H1 (cell line): Measurements from ENCODE around the gene MICU1. TPM values are rescaled to one million over a fixed set of nuclear protein-coding genes. Genes with fewer than 3 reads are reported as not detected.

ENCODE experiments used
- CTCF ChIA-PET: fragments of 300-600 bp; sonication (Branson Sonifier 250); formaldehyde crosslinking; loops from one replicate; lab custom pipeline; 2021; ENCODE audit not compliant: partially characterized antibody; lab: Charles Lee
- POLR2A ChIA-PET: fragments of 300-600 bp; sonication (Branson Sonifier 250); formaldehyde crosslinking; loops from one replicate; lab custom pipeline; 2021; ENCODE audit warnings: inconsistent platforms; ENCODE audit not compliant: partially characterized antibody; lab: Charles Lee
- DNase-seq, 2 experiments: peaks; one replicate each; pipeline versions ENCODE4 v3.0.0 to v3.0.0-alpha.2; 2010 to 2022; ENCODE audit warnings: low spot score in 2 of 2, low read depth in 1 of 2, mixed read lengths in 1 of 2
- FAIRE-seq: peaks from 2 replicates; lab custom pipeline; 2011; peaks lifted over from hg19 to GRCh38; lab: Jason Lieb, UNC
- H2AFZ ChIP-seq: 2 replicates; pipeline ENCODE4 v1.8.1; 2012; ENCODE audit warnings: low read length, inconsistent platforms
- H2AK5ac ChIP-seq: 2 replicates; pipeline ENCODE4 v1.6.1; 2013; ENCODE audit warnings: low read depth, low read length
- H2BK120ac ChIP-seq: replicated peaks from 2 replicates; pipeline ENCODE3; 2013; ENCODE audit warnings: low read depth, low read length, inconsistent platforms
- H2BK12ac ChIP-seq: 2 replicates; pipeline ENCODE4 v1.6.1; 2013; ENCODE audit warnings: low read depth, low read length
- H2BK15ac ChIP-seq: 2 replicates; pipeline ENCODE4 v1.6.1; 2013; ENCODE audit warnings: low read length
- H2BK20ac ChIP-seq: 2 replicates; pipeline ENCODE4 v1.6.1; 2013; ENCODE audit warnings: low read length
- H2BK5ac ChIP-seq: 2 replicates; pipeline ENCODE4 v1.6.1; 2013; ENCODE audit warnings: low read depth, low read length
- H3K14ac ChIP-seq: 2 replicates; pipeline ENCODE4 v1.6.1; 2013; ENCODE audit warnings: inconsistent platforms; ENCODE audit not compliant: insufficient read length
- H3K18ac ChIP-seq: 2 replicates; pipeline ENCODE4 v1.6.1; 2013; ENCODE audit warnings: low read length; ENCODE audit errors: extremely low read depth
- H3K23ac ChIP-seq: 2 replicates; pipeline ENCODE4 v1.6.1; 2013; ENCODE audit warnings: inconsistent platforms; ENCODE audit not compliant: insufficient read length
- H3K23me2 ChIP-seq: 2 replicates; pipeline ENCODE4 v1.6.1; 2013; ENCODE audit warnings: low read depth, low read length
- H3K27ac ChIP-seq: 2 replicates; pipeline ENCODE4 v1.6.1; 2011; ENCODE audit warnings: low read depth, low read length, inconsistent platforms
- H3K27me3 ChIP-seq, 4 experiments: replicated peaks in 1 of 4; 1 replicate in 1 of 4; 2 replicates in 3 of 4; pipeline versions ENCODE4 v1.6.1 to v1.8.1; 2011 to 2013; ENCODE audit warnings: low read length in 3 of 4, mild to moderate bottlenecking in 3 of 4, inconsistent platforms in 2 of 4, mixed read lengths in 2 of 4, moderate library complexity in 1 of 4; ENCODE audit not compliant: control insufficient read depth in 3 of 4, insufficient read depth in 3 of 4; ENCODE audit errors: extremely low read depth in 1 of 4
- H3K36me3 ChIP-seq, 4 experiments: 2 replicates each; pipeline versions ENCODE4 v1.6.1 to v1.8.1; 2011 to 2013; ENCODE audit warnings: mild to moderate bottlenecking in 4 of 4, low read length in 3 of 4, moderate library complexity in 2 of 4, control low read depth in 1 of 4, inconsistent platforms in 1 of 4; ENCODE audit not compliant: insufficient read depth in 4 of 4, control insufficient read depth in 2 of 4
- H3K4ac ChIP-seq: replicated peaks from 2 replicates; pipeline ENCODE3; 2013; ENCODE audit warnings: low read length, low read depth, mixed read lengths, inconsistent platforms; ENCODE audit not compliant: insufficient read length
- H3K4me1 ChIP-seq, 4 experiments: replicated peaks in 1 of 4; 1 replicate in 1 of 4; 2 replicates in 3 of 4; pipeline versions ENCODE4 v1.6.1 to v1.8.1; 2011 to 2013; ENCODE audit warnings: low read length in 3 of 4, inconsistent platforms in 2 of 4, mixed read lengths in 1 of 4; ENCODE audit not compliant: insufficient read depth in 4 of 4, control insufficient read depth in 3 of 4
- H3K4me2 ChIP-seq, 2 experiments: 2 replicates each; pipeline versions ENCODE4 v1.6.1 to v1.8.1; 2011 to 2013; ENCODE audit warnings: low read depth in 2 of 2, low read length in 2 of 2, control low read depth in 1 of 2, inconsistent platforms in 1 of 2, mild to moderate bottlenecking in 1 of 2; ENCODE audit not compliant: insufficient read depth in 1 of 2
- H3K4me3 ChIP-seq, 4 experiments: fragments of 200-600, 300-600 bp in 1 of 4; sonication (generic), shearing (Covaris generic), sonication (Bioruptor Twin) in 1 of 4; 2 replicates each; pipeline versions ENCODE4 v1.5.1 to v1.8.1; 2011 to 2016; ENCODE audit warnings: low read length in 4 of 4, low read depth in 3 of 4, control low read depth in 2 of 4, inconsistent platforms in 2 of 4, mild to moderate bottlenecking in 2 of 4, mixed read lengths in 1 of 4, moderate library complexity in 1 of 4; ENCODE audit not compliant: insufficient read depth in 2 of 4; ENCODE audit errors: extremely low read depth in 1 of 4
- H3K56ac ChIP-seq: replicated peaks from 2 replicates; pipeline ENCODE3; 2013; ENCODE audit warnings: low read depth, mild to moderate bottlenecking, mixed read lengths, low read length, inconsistent platforms; ENCODE audit not compliant: insufficient read length
- H3K79me1 ChIP-seq: 2 replicates; pipeline ENCODE4 v1.6.1; 2013; ENCODE audit warnings: low read depth, low read length, control low read depth
- H3K79me2 ChIP-seq, 2 experiments: 2 replicates each; pipeline versions ENCODE4 v1.6.1 to v1.8.1; 2012 to 2013; ENCODE audit warnings: low read length in 2 of 2, mild to moderate bottlenecking in 2 of 2, inconsistent platforms in 1 of 2; ENCODE audit not compliant: insufficient read depth in 2 of 2, control insufficient read depth in 1 of 2
- H3K9ac ChIP-seq, 4 experiments: replicated peaks in 1 of 4; 1 replicate in 1 of 4; 2 replicates in 3 of 4; pipeline versions ENCODE4 v1.6.1 to v1.8.1; 2011 to 2013; ENCODE audit warnings: low read depth in 3 of 4, low read length in 3 of 4, control low read depth in 2 of 4, mild to moderate bottlenecking in 2 of 4, moderate library complexity in 2 of 4, inconsistent platforms in 1 of 4; ENCODE audit errors: extremely low read depth in 1 of 4
- H3K9me3 ChIP-seq, 2 experiments: 2 replicates each; pipeline versions ENCODE4 v1.6.1 to v1.8.1; 2012 to 2013; ENCODE audit warnings: mild to moderate bottlenecking in 2 of 2, moderate library complexity in 2 of 2, control low read depth in 1 of 2, inconsistent platforms in 1 of 2, low read depth in 1 of 2, low read length in 1 of 2, mixed read lengths in 1 of 2; ENCODE audit not compliant: insufficient read depth in 2 of 2
- H4K20me1 ChIP-seq, 2 experiments: replicated peaks in 1 of 2; 2 replicates each; pipeline versions ENCODE3 to v1.8.1; 2011 to 2013; ENCODE audit warnings: inconsistent platforms in 2 of 2, low read length in 2 of 2, mild to moderate bottlenecking in 1 of 2; ENCODE audit not compliant: insufficient read depth in 2 of 2, control insufficient read depth in 1 of 2
- H4K5ac ChIP-seq: 2 replicates; pipeline ENCODE4 v1.6.1; 2013; ENCODE audit warnings: low read length, low read depth, mixed read lengths, inconsistent platforms; ENCODE audit not compliant: insufficient read length
- H4K8ac ChIP-seq: 2 replicates; pipeline ENCODE4 v1.8.0; 2013; ENCODE audit warnings: mild to moderate bottlenecking, moderate library complexity, low read length, inconsistent platforms; ENCODE audit not compliant: insufficient read depth; ENCODE audit errors: extremely low read depth
- H4K91ac ChIP-seq: replicated peaks from 2 replicates; pipeline ENCODE3; 2013; ENCODE audit warnings: low read length, mixed read lengths, inconsistent platforms; ENCODE audit not compliant: insufficient read length
- CEBPB ChIP-seq: IDR thresholded peaks from 2 replicates; pipeline ENCODE4 v1.6.1; 2012; ENCODE audit warnings: low read depth, low read length
- EGR1 ChIP-seq: IDR thresholded peaks from 2 replicates; pipeline ENCODE4 v1.6.1; 2011; ENCODE audit warnings: low read depth, low read length, borderline replicate concordance
- NRF1 ChIP-seq: IDR thresholded peaks from 2 replicates; pipeline ENCODE4 v1.6.1; 2011; ENCODE audit warnings: mild to moderate bottlenecking, low read depth, low read length, improper control_type of control experiment
- SAP30 ChIP-seq: fragments of 300-600 bp; sonication (generic); IDR thresholded peaks from 2 replicates; pipeline ENCODE4 v1.7.1; 2012; ENCODE audit warnings: low read length, moderate library complexity, mild to moderate bottlenecking, inconsistent platforms; ENCODE audit not compliant: insufficient read depth, insufficient replicate concordance
- SP1 ChIP-seq: IDR thresholded peaks from 2 replicates; pipeline ENCODE4 v1.6.1; 2011; ENCODE audit warnings: low read depth, low read length
- WGBS, 2 experiments: shearing (Covaris generic) in 1 of 2; methylation state at CpG; one replicate each; pipeline versions ENCODE4 v1.1.6 to v1.1.7; 2013 to 2015; ENCODE audit warnings: low lambda C conversion rate in 2 of 2, mixed read lengths in 2 of 2, inconsistent platforms in 1 of 2, low coverage in 1 of 2, missing lambda C conversion rate in 1 of 2; ENCODE audit not compliant: insufficient replicate concordance in 2 of 2, insufficient coverage in 1 of 2, insufficient read length in 1 of 2; ENCODE audit errors: extremely low coverage in 1 of 2, missing lambda C conversion rate in 1 of 2; 5-methylcytosine and 5-hydroxymethylcytosine counted together
- polyA plus RNA-seq, 7 experiments: library from polyadenylated mRNA; depleted of rRNA in 3 of 7; stranded (reverse) in 5 of 7; unstranded in 2 of 7; fragments of >200 nt in 5 of 7; fragments of 200-250 nt in 2 of 7; gene quantifications; 1 replicate in 5 of 7; 2 replicates in 1 of 7; 4 replicates in 1 of 7; pipeline versions ENCODE4 v1.2.1 to v1.2.3, GENCODE V29; 2011 to 2013; ENCODE audit warnings: missing spikeins in 2 of 7, mixed read lengths in 2 of 7
- total RNA-seq: library from RNA; stranded (reverse); fragmentation: NEBNext Ultra II Directional; extraction: Animal tissue kit (Norgen Biotek cat#: 25700); gene quantifications from 2 replicates; pipeline ENCODE4 v1.2.1, GENCODE V29; 2021

MICU1 gene
- total and polyA plus RNA-seq, 2 of the 8 experiments (the other 6 are each of a cell fraction or from before 2014, with no cell fraction given) = 18.0 to 36.7 TPM

DNA sequence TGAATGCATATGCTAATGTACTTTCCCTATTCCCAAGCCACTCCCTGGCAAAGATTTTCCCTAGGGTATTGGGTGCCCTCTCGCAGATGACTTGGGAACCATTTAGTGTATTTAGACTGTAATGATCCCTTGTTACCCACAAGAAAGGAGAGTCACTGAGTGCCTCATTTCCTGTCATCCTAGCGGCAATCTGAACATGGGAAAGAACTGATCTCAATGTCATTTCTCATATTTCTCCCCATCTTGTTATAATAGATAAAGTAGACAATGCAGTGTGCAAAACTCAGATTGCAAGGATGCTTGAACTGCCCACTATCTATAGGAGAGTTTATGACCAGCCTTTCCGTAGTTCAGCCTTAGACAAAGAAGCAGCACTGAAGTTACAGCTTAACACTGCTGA lies 123.3 kb downstream of the MICU1 start:
- Histone ChIP-seq H4K20me1 (no peaks in the 10 kb centered on the region), H3K27me3 (no peaks in the 10 kb centered on the region), H3K36me3 (no peaks in the 10 kb centered on the region; a peak in 1 of 8 replicates), H3K4me1 (no peaks in the 10 kb centered on the region), H3K4ac (no peak overlapping the region), H4K8ac (no peak overlapping the region), H3K23ac (peak overlapping the region; percentile 32), H3K14ac (no peak overlapping the region), H2BK15ac (no peak overlapping the region), H3K9ac (no peak overlapping the region), H4K91ac (no peak overlapping the region), H3K4me2 (no peak overlapping the region), H4K5ac (no peak overlapping the region), H2BK120ac (no peak overlapping the region), H2BK5ac (no peak overlapping the region), H3K79me2 (no peaks in the 10 kb centered on the region), H3K4me3 (no peak overlapping the region), H2BK12ac (no peak overlapping the region), H3K18ac (no peak overlapping the region), H3K23me2 (no peaks in the 10 kb centered on the region), H2BK20ac (no peak overlapping the region), H3K79me1 (no peaks in the 10 kb centered on the region), H2AFZ (no peak overlapping the region), H2AK5ac (no peak overlapping the region), H3K27ac (no peak overlapping the region), H3K56ac (no peak overlapping the region), H3K9me3 (0 out of 4 replicates have a peak, but pooled peaks cover 0 to 4% of the 10 kb centered on the region in 2 experiments)
- 92% methylated on average over 3 of the region's 3 CpGs; no CpG with 5 or more reads in 1 of the 2 experiments for WGBS, 2 experiments
- DNase-seq (no peak), FAIRE-seq (no peak)
- no peak for TF ChIP-seq EGR1
- TF ChIP-seq CEBPB = no peak
- TF ChIP-seq SAP30 = no peak
- no peak for TF ChIP-seq NRF1
- no peak for TF ChIP-seq SP1
- ChIA-PET CTCF (interaction anchor here (0.6 to 1.6 kb wide), 4 partner anchors 16 to 451 kb away, joined by 3 to 4 read pairs (median 3); no protein-coding TSS in a partner anchor), POLR2A (no interaction called here)
